HG03571 (cell line): Measurements from ENCODE around the gene POU6F2.
"Not testable (repeated sequence)": the region's sequence is repeated elsewhere in the genome, so short reads cannot be mapped to it uniquely, and the experiment has no call there.

Experiments used
- ATAC-seq: cut with Tn5 transposase; IDR thresholded peaks from one replicate; pipeline ENCODE4 v1.9.1; 2021; ENCODE audit not compliant: unreplicated experiment

The POU6F2 gene

DNA sequence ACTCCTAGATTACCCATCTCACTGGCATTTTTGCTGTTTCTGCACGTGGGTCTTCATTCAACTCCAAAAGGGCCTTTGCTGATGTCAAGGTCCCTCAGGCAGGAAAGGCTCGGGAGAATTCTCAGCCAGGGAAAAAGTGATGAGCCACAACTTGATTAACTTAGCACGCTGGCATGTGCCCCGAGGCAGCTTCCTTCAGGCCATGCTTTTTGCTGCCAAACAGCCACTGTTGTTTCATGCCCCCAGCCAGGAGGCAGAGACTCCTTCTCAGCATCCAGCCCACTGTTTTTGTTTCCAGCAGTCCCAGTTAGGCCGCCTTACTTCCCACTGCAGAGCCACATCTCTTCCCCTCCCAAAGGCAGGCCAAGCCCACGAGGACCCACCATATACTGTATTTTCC is 322.0 kb downstream of the POU6F2 start:
- no peak for ATAC-seq

DNA sequence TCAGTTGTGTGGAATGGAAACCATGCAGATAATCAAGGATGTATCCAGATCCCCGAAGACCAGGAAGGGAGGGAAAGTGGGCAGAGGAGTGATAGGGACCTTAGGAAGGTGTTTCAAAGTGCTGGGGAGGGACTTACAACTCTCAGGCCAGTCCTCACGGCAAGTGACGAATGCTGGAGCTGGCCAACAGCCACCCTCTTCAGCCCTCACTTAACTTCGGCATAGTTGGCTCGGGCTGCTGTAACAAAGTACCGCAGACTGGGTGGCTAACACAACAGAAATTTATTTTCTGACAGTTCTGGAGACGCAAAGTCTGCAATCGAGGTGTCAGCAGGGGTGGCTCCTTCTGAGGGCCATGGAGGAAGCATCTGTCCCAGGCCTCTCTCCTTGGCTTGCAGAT is 322.6 kb downstream of the POU6F2 start:
- no peak for ATAC-seq

DNA sequence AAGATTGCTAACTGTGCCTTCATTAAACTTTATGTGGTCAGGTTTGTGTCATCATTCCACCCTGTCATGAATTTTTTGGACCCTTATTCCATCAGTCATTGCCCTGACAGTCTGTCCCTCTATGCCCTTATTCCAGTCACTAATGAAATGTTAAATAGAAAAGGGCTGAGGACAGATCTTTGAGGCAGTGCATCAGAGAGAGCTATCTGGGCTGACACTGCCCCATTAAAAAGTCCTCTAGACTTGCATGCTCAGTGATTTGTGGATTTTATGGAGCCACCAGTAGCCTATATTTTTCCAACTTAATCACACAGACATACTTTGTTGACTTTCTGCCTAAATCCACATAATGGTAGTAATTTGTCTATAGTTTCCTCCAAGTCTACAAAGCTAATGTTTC is 323.8 kb downstream of the POU6F2 start:
- ATAC-seq, result no peak

DNA sequence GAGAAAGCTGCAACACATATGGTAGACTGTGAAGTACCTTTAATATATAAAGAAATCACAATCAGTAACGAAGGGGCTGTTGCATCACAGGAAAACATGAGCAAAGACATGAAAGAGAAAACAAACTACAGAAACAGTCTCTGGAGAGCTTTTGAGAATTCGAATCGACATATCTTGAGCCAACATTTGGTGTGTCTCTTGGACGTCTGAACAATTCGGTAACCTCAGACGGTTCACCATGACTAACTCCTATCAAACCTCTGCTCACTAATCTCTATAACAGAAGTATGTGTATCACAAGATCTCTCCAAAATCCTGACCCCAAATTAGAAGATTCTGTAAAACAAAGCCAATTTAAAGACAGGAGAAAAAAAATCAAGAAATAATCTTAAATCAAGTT is 326.5 kb downstream of the POU6F2 start:
- no peak for ATAC-seq

DNA sequence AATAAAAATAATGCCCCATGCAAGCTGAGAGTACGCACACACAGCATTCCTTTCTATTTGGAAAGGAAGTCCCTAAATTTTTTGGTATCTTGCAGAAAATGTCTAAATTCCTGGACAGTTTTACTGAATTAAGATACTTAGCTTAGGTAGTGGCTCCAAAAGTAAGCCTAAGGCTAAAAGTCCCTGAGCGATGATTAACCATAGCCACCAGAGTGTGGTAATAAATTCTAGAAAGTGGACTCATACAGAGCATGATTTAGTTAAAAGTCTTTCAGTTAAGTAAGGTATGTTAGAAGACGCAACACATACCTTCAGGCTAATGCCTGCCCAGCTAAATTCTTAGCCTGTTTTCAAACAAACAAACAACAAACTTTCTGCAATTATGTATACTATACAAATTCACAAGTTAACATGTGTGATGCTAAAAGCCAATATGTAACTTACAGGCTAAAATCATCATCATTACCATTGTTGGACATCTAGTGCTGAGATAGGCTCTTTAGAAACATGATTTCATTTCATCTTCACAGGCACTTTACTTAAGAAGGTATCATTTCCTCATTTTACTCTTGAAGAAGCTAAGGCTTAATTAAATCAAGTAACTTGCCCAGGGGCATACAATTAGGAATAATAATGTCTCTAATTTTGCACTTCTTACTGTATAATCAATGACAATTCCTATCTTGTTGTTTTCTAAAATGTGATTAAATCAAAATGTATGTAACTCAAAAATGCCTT is 327.1 kb downstream of the POU6F2 start:
- peak; percentile 74 for ATAC-seq

DNA sequence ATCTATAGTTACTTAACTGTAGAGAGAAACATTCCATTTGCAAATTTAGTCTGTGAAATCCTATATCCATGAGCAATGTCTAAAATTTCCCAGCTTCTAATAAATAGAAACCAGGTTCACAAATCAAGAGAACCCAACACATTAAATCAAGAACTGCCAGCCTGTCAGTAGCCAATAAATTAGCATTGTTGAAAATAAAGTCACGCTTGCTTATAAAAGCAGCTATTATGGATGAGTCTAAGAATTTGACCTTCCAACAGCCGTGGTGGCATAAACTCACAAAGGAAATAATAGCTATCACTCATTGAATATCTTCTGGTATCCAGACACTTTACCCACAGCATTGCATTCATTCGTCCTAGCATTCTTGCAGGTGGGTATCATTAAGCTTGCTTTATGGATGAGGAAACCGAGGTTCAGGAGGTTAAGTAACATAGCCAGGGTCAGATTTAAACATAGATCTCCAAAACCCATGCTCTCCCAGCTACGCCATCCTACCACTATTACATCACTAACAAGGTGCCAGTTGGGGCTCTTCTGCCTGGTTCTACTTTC is 328.4 kb downstream of the POU6F2 start:
- no peak for ATAC-seq

DNA sequence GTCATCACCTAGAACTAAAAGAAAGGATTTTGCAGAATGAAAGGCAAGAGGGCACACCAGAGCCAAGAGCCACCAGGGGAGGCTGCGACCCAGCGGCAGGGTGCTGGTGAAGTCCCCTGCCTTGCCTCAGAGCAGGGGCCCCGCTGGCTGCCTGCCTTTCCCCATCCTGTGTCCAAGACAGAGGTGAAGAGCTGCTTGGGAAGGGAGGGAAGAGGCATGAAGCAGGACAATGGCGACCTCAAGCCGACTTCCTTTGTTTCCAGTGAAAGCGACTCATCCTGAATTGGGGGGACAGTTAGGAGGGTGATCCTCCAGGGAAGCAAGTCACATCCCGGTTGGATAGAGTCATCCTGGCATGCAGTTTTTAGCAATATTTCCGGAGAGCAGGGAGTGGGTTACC is 333.0 kb downstream of the POU6F2 start:
- ATAC-seq, result no peak

DNA sequence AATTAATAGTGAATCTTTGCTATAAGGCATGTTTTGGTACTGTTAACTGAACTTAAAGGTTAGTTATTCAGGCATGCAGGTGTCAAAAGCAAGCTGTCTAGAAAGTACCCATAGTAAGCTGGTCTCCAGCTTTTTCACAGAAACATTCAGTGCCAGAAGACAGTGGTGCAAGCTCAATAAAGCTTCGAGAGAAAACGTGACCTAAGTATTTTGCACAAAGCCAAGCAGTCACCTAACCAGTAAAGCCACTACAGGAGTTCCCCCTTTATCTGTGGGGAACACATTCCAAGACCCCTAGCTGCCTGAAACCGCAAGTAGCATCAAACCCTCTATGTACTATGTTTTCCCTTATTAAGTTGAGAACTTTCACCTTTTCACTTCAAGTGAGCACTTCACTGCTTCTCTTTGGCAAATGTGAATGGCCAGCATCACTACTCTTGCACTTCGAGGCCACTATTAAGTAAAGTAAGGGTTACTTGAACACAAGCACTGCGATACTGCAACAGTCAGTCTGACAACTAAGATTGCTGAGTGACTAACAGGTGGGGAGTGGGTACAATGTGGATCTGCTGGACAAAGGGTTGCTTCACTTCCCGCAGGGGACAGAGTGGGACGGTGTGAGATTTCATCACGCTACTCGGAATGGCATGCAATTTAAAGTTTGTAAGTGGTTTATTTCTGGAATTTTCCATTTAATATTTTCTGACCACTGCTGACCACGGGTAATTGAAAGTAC is 334.7 kb downstream of the POU6F2 start:
- ATAC-seq, result no peak

DNA sequence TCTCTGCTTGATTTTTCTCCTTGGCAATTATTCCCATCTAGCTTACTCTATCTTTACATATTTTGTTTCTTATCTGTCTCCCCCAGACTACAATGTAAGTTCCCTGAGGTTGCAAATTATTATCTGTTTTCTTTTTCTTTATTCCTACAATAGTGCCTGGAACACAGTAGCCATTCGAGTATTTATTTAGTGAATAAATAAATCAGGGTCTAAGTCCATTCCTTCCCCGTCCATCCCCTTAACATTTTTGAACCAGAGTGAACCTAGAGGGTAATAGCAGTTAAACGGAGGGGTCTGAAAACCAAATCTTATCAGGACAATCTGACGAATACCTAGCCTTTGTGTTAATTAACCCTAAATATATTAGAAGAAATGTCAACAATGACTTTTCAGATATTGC is 335.7 kb downstream of the POU6F2 start:
- ATAC-seq, result no peak

DNA sequence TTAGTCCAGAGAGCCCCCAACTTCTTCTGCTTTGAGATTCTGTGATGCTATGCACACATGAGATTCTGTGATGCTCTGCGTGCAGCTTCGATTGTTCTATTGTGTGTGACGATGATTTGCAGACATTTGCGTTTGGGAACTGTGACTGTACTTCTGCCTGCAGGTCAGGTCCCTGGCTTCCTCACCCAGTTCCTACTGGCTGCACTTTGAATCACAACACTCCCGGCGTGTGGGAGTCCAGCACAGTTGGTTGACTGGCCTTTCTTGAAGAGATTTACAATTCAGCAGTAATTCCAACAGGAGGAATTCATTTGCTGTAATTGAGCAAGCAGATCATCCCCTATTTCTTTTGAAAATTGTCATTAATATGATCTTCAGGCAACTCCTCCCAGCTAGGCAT is 336.3 kb downstream of the POU6F2 start:
- ATAC-seq, result no peak

DNA sequence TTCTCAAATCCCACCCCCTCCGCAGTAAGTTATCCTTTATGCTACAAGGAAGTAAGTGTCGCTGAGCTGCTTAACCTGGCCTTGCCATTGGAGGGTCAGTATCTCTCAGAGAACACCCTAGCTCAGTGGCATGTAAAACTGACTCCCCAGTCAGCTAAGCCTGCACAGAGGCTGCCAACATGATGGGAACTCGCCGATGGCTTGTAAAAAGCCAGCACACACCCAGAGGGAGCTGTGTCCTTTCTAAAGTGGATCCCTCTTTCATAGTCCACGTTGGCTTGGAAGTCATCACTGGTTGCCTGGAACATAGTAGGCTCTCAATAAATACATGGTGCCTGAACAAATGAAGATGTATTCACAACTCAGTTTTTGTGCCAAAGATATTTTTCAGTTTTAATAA is 339.4 kb downstream of the POU6F2 start:
- no peak for ATAC-seq

DNA sequence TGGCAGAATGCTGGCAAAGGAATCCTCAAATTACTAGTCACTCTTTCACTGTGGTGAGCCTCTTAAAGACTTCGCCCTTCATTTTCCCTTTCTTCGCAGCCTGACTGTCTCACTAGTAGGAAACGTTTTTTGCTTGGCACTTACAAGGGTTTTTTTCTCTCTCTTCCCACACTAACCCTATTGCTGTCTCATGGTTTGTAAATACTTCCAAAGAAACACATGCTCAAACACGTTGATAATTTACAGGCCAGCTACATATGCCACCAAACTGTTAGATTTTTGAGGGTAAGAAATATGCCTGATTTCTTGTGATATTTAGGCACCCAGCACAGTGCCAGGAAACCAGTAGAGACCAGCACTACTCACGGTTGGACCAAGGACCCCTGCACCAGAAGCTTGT is 340.2 kb downstream of the POU6F2 start:
- ATAC-seq, result no peak

DNA sequence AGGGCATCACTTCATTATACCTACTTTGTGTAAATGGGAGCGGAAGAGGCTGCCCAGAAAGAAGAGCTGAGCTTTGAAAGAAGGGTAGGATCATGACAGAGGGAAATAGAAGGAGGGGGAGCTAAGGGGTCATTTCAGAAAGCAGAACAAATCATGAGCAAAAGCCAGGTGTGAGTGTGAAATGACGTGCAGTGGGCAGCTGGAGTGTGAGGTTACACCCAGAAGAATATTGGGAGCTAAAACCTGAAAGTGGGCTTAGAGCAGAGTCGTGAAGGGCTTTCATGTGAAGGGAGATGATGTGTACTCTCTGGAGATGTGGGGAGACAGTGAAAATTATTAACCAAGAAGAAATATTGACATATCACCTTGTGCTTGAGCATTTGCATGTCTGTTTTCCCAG is 343.5 kb downstream of the POU6F2 start:
- no peak for ATAC-seq

DNA sequence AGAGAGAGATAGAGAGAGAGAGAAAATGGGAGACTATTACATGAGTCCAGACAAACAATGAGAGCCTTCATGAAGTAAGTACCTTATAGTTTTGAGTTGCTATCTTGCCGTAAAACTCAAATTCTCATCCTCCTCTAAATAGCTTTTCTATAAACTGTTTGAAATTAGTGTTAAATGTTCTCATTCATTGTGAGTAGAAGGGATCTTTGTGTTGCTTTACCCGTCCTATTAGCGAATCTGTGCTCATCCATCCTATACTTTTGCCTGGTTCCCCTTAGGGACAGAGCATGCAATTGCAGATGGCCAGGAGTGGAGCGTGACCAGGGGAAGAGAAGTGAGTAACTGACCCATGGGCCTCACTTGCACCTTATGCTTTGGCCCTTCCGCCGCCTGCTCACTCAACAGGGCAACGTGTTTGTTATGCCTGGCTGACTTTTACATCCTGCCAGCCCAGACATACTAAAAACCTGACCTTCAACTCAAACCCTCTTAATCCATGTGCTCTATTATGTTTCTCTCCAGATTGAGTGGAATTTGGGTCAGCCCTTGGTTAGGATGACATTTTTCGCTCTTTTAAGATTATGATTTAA is 344.3 kb downstream of the POU6F2 start:
- peak; percentile 55 for ATAC-seq

DNA sequence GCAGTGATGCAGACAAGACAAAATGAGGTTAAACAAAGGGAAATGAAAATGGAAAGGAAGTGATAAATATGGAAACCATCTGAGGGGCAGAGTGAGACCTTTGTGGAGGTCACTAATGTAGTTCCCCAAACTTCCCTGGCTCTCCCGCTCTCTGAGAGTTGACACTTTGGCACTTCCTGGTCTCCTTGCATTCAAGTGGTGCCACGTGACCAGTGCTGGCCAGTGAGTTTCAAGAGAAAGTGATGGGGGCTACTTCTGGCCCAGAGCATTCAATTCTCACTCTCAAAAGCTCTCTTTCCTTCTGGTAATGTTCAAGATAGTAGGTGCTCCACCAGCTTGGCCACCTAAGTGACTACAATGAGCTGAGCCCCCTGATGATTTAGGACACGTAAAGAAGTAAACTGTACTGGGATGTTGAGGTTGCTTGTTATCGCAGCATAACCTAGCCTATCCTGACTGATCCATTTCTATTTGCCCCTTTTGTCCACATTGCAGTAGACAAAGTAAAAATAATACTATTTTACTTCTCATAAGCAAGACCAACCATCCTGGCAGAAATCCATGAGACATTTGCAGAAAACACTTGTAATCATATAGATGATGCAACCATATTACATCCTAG is 346.5 kb downstream of the POU6F2 start:
- no peak for ATAC-seq

DNA sequence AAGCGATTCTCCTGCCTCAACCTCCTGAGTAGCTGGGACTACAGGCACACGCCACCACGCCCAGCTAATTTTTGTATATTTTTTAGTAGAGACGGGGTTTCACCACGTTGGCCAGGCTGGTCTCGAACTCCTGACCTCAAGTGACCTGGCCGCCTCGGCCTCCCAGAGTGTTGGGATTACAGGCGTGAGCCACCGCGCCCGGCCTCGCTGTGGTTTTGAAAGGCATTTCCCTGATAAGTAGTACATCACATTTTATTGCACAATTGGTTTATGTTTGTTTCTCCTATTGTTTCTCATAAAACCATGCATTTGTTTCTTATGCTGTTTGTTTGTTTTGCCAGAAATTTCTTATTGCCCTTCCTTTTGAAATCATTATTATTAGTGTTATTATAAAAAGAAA is 353.9 kb downstream of the POU6F2 start:
- not testable (repeated sequence) for ATAC-seq

DNA sequence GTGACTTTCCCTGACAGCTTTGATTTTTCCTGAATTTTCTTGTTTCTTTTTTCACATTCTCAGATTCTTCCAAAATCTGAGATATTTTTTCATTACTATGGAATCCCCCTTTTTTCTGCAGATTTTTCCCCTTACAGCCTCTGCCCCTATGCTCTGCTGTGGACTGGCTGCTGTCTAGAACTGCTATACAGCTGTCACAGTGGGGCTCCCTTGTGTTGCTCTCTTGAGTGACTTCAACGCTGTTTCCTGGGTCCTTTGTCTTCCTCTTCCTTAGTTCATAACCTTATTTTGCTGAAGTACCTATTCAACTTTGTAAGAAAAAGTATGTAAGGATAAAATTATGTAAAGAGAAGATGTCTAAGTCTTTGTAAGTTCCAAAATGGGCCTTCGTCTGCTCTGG is 354.4 kb downstream of the POU6F2 start:
- ATAC-seq, result no peak

DNA sequence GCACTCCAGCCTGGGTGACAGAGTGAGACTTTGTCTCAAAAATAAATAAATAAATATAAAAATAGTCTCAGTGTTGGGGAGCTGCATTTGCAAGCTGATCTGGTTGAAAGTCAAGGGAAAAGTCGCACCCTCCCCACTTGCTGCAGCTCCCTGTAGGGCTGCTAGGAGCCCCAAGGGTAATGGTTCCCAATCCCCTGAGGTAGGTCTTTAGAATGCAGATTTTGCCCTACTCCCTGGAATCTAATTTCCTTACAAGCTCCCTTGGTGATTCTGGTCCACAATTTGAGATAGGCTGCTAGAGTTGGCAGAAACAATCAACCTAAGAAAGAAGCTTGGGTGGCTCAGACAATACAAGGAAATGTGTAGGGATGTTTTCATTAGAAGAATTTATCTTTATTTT is 356.0 kb downstream of the POU6F2 start:
- ATAC-seq, result no peak

DNA sequence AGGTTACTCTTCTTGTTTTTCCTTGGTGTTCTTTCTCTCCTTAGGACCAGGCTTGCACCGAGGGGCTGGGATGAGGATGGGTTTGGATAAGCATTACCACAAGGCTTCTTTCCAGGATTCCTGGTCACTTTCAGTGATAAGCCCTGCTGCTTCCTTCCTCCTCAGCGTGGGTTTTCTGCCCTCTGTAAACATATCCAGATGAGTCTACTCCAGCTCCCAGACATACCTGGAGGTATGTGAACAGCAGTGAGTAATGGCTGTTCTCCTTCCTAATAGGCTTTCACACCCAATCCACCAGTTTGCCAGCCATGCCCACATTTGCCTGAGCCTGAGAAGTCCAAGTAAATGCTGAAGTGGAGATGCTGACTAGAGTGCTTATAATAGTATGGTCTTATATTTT is 358.7 kb downstream of the POU6F2 start:
- no peak for ATAC-seq

DNA sequence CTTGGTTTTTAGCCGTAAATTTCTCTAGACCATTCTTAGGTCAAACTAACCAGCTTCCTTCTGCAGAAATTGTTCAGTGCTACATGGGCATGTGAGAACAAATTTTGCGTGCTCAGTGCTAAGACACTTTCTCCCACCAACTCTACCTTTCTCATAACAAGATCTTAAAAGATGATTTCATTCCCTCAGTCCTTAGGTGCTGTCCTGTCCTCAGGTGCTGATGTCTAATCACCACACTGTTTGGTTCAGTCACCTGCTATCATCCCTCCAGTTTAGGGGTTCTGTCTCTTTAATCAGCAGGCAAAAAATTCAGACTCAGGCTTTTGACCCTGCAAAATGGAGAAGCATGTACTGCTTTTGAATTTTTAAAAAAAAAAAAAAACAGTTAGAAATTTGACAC is 361.0 kb downstream of the POU6F2 start:
- ATAC-seq, result no peak

DNA sequence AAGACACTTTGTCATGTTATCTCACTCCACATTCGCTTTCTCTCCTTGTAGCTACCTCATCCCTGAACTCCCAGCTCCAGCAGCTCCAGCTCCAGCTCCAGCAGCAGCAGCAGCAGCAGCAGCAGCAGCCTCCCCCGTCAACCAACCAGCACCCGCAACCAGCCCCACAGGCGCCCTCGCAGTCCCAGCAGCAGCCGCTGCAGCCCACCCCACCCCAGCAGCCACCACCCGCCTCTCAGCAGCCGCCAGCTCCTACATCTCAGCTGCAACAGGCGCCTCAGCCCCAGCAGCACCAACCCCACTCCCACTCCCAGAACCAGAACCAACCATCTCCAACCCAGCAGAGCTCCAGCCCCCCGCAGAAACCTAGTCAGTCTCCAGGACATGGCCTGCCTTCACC is 361.9 kb downstream of the POU6F2 start:
- ATAC-seq, result no peak

DNA sequence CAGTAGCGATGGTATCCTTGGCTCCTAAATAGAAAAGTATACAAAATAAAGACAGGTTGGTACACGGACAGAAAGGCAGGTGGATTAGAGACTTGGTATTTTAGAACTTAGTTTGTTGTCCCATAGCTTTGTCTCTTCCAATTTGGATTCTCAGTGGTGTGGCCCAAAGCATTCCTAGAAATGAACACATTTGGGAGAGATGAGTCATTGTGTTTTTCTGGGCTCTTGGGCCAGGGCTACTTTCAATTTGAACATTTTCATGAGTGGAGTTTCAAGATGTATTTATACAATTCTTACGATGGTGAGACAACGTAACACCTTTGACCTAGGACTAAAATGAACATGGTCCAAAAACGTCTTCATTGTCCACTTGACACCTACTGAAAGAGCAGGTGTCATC is 363.4 kb downstream of the POU6F2 start:
- no peak for ATAC-seq
